Measurements from ENCODE around the gene TRAPPC10. TPM values are rescaled to one million over a fixed set of nuclear protein-coding genes. Genes with fewer than 3 reads are reported as not detected.

TRAPPC10 gene
- polyA plus RNA-seq, 1 experiment, result 31.4 TPM

DNA sequence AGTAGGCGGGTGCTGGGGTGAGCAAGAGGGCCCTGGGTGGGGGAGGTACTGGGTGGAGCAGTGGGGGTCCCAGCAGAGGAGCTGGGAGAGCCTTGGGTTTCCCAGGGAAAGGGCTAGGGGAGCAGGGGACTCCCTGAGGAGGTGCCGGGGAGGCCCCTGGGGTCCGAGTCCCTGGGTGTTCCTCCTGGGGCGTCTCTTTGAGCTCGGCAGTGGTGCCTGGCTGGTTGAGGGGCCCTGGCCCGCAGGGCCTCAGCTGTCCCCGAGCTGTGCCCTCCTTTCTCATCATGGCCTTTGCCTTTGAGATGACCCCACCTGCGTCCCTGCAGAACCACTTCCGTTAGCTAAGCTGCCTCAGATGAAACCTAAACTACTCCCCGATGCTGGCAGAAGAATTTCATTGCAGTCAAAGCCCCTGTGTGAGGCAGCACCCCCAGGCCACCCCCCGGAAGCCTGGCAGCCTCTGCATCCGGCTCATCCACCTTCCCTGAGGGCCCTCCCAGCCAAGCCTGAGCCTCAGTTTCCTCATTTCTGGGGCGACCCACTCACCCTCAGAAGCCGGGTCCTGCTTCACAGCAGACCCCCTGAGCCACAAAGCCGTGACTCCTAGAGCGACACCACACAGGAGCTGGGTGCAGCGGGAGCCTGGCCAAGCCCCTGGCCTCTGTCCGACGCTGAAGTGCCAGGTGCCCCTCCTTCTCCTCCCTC, 43.5 kb upstream of the TRAPPC10 start:
- H3K36me3 ChIP-seq (ENCODE audit: control insufficient read depth, insufficient read depth, low read length), result peaks cover 27% of the 10 kb centered on the region
- no peak overlapping the region for H3K4me3 ChIP-seq (ENCODE audit: low read depth, low read length)
- ChIA-PET CTCF (no interaction called here), POLR2A (no interaction called here)
- H3K27me3 ChIP-seq (ENCODE audit: control insufficient read depth, insufficient read depth, low read length), result no peaks in the 10 kb centered on the region
- no peak for DNase-seq (ENCODE audit: low read depth)
- TF ChIP-seq, protein P1, sequence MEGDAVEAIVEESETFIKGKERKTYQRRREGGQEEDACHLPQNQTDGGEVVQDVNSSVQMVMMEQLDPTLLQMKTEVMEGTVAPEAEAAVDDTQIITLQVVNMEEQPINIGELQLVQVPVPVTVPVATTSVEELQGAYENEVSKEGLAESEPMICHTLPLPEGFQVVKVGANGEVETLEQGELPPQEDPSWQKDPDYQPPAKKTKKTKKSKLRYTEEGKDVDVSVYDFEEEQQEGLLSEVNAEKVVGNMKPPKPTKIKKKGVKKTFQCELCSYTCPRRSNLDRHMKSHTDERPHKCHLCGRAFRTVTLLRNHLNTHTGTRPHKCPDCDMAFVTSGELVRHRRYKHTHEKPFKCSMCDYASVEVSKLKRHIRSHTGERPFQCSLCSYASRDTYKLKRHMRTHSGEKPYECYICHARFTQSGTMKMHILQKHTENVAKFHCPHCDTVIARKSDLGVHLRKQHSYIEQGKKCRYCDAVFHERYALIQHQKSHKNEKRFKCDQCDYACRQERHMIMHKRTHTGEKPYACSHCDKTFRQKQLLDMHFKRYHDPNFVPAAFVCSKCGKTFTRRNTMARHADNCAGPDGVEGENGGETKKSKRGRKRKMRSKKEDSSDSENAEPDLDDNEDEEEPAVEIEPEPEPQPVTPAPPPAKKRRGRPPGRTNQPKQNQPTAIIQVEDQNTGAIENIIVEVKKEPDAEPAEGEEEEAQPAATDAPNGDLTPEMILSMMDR (IDR thresholded peaks at IDR 0.05; ENCODE audit: insufficient read depth, low read depth, low read length), result no peak

- ChIA-PET POLR2A (no interaction called here), CTCF (no interaction called here)
- DNase-seq (ENCODE audit: low read depth), result no peak
- TF ChIP-seq, protein P1 (IDR thresholded peaks at IDR 0.05; ENCODE audit: insufficient read depth, low read depth, low read length), result no peak
- H3K27me3 ChIP-seq (ENCODE audit: control insufficient read depth, insufficient read depth, low read length), result no peaks in the 10 kb centered on the region
- H3K4me3 ChIP-seq (ENCODE audit: low read depth, low read length), result no peak overlapping the region
- H3K36me3 ChIP-seq (ENCODE audit: control insufficient read depth, insufficient read depth, low read length), result peaks cover 27% of the 10 kb centered on the region
Observed at GRCh38 chr21:43969115-43969444, 43.0 kb upstream of the TRAPPC10 start.

GRCh38 chr21:43970551-43970950, 41.6 kb upstream of the TRAPPC10 start:
- H3K36me3 ChIP-seq (ENCODE audit: control insufficient read depth, insufficient read depth, low read length), result peaks cover 29% of the 10 kb centered on the region
- no peaks in the 10 kb centered on the region for H3K27me3 ChIP-seq (ENCODE audit: control insufficient read depth, insufficient read depth, low read length)
- TF ChIP-seq, protein P1 (IDR thresholded peaks at IDR 0.05; ENCODE audit: insufficient read depth, low read depth, low read length), result no peak
- ChIA-PET POLR2A (no interaction called here), CTCF (interaction anchor here (0.7 to 1.4 kb wide), 2 partner anchors 17 to 160 kb away, joined by 3 read pairs; no protein-coding TSS in a partner anchor)
- no peak for DNase-seq (ENCODE audit: low read depth)
- no peak overlapping the region for H3K4me3 ChIP-seq (ENCODE audit: low read depth, low read length)

GRCh38 chr21:43971201-43971991, 40.7 kb upstream of the TRAPPC10 start:
- no peak for DNase-seq (ENCODE audit: low read depth)
- Histone ChIP-seq H3K36me3 (ENCODE audit: control insufficient read depth, insufficient read depth, low read length) (peaks cover 29% of the 10 kb centered on the region), H3K4me3 (ENCODE audit: low read depth, low read length) (no peak overlapping the region), H3K27me3 (ENCODE audit: control insufficient read depth, insufficient read depth, low read length) (no peaks in the 10 kb centered on the region)
- TF ChIP-seq, protein P1 (IDR thresholded peaks at IDR 0.05; ENCODE audit: insufficient read depth, low read depth, low read length), result no peak
- CTCF ChIA-PET, result no interaction called here
- POLR2A ChIA-PET, result no interaction called here

DNA sequence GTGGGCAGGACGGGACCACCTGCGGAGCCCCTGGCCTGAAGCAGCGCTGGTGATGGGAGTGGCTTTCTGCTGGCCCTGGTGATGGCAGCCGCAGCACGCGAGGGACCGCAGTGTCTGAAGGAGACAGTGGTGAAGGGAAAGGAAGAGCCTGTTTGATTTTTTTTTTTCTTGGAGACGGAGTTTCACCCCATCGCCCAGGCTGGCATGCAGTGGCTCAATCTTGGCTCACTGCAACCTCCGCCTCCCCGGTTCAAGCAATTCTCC, 40.2 kb upstream of the TRAPPC10 start:
- H3K36me3 ChIP-seq (ENCODE audit: control insufficient read depth, insufficient read depth, low read length), result peaks cover 29% of the 10 kb centered on the region
- ChIA-PET POLR2A (no interaction called here), CTCF (no interaction called here)
- H3K4me3 ChIP-seq (ENCODE audit: low read depth, low read length), result no peak overlapping the region
- no peaks in the 10 kb centered on the region for H3K27me3 ChIP-seq (ENCODE audit: control insufficient read depth, insufficient read depth, low read length)
- DNase-seq (ENCODE audit: low read depth), result no peak
- TF ChIP-seq, protein P1 (IDR thresholded peaks at IDR 0.05; ENCODE audit: insufficient read depth, low read depth, low read length), result no peak

Data from BJ (cell line).